Lower lobe of right lung (tissue), 2 donors: Measurements from ENCODE around the gene TLL2. TPM values are rescaled to one million over a fixed set of nuclear protein-coding genes. Genes with fewer than 3 reads are reported as not detected.
A peak's percentile ranks its signal among the peaks of the same experiment; 100 is the strongest.

Experiments
- ATAC-seq, 2 donors: fragments of 200-7000 bp; cut with Tn5 transposase; one replicate each; pipeline ENCODE4 v1.9.1; 2020 to 2022; ENCODE audit warnings: mild to moderate bottlenecking in 2 of 2, moderate library complexity in 2 of 2
- DNase-seq: peaks from one replicate; pipeline ENCODE4 v3.0.0-alpha.2; 2020
- H3K27ac ChIP-seq: fragments of 200-600 bp; one replicate; pipeline ENCODE4 v1.8.0; 2022
- H3K27me3 ChIP-seq: fragments of 200-600 bp; one replicate; pipeline ENCODE4 v1.8.0; 2022; ENCODE audit warnings: low read depth
- H3K36me3 ChIP-seq: fragments of 200-600 bp; one replicate; pipeline ENCODE4 v1.8.0; 2022; ENCODE audit warnings: mild to moderate bottlenecking
- H3K4me1 ChIP-seq: fragments of 200-600 bp; one replicate; pipeline ENCODE4 v1.8.0; 2022
- H3K4me3 ChIP-seq: fragments of 200-600 bp; one replicate; pipeline ENCODE4 v1.8.0; 2022; ENCODE audit warnings: mild to moderate bottlenecking
- H3K9me3 ChIP-seq: fragments of 200-600 bp; one replicate; pipeline ENCODE4 v1.8.0; 2022
- CTCF ChIP-seq: fragments of 200-600 bp; IDR thresholded peaks from one replicate; pipeline ENCODE4 v1.8.0; 2022; ENCODE audit warnings: antibody characterized with exemption, mild to moderate bottlenecking
- intact Hi-C: fragments of 100-400 bp; cut with DNase I; formaldehyde crosslinking; loops from one replicate; pipeline ENCODE4 v1.11.0; 2022
- total RNA-seq: library from RNA; stranded (reverse); fragmentation: NEBNext Ultra II Directional; extraction: Animal tissue kit (Norgen Biotek cat#: 25700); gene quantifications from one replicate; pipeline ENCODE4 v1.2.1, GENCODE V29; 2021
- donor health status: DM: no; HTN: yes; CAD: no; lungs with severe emphysema.

TLL2 gene
- total RNA-seq, 1 donor from 2014 or later: not detected

GRCh38 chr10:96387601-96388000, 126.1 kb downstream of the TLL2 start:
- Histone ChIP-seq H3K27me3 (peaks cover 13% of the 10 kb centered on the region), H3K4me1 (no peaks in the 10 kb centered on the region), H3K9me3 (no peaks in the 10 kb centered on the region), H3K27ac (no peak overlapping the region), H3K36me3 (no peaks in the 10 kb centered on the region), H3K4me3 (no peak overlapping the region)
- no peak for ATAC-seq
- TF ChIP-seq CTCF: no peak
- intact Hi-C loops: no loop called here
- no peak for DNase-seq

DNA sequence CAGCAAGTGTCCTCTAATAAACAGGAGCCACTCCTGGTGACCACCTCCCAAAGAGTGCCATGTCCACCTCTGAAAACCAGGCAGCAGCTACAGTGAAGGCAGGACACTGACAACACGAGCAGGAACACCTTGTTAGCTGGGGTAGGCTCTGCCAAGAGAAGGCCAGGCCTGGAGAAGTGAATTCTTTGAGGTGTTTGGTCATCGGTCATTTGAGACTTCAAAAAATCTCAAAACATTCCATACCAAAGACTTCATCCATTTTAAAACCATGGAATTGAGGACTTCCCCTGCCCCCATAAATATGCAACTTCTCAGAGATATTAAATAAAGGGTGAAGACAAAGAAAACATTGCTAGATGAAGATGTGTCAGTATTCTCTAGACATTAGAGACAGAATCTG, 126.6 kb downstream of the TLL2 start:
- no peaks in the 10 kb centered on the region for H3K9me3 ChIP-seq
- ATAC-seq: no peak

GRCh38 chr10:96384506-96384905, 129.2 kb downstream of the TLL2 start:
- Histone ChIP-seq H3K36me3 (no peaks in the 10 kb centered on the region), H3K4me1 (no peaks in the 10 kb centered on the region), H3K9me3 (no peaks in the 10 kb centered on the region), H3K4me3 (no peak overlapping the region), H3K27ac (no peak overlapping the region), H3K27me3 (peaks cover 13% of the 10 kb centered on the region)
- no peak for ATAC-seq
- no peak for DNase-seq
- TF ChIP-seq CTCF: no peak
- intact Hi-C loops: no loop called here

More for the DNA sequence above, 126.6 kb downstream of the TLL2 start:
- Histone ChIP-seq H3K36me3 (no peaks in the 10 kb centered on the region), H3K27ac (no peak overlapping the region), H3K4me3 (no peak overlapping the region), H3K4me1 (no peaks in the 10 kb centered on the region), H3K27me3 (peaks cover 13% of the 10 kb centered on the region)
- TF ChIP-seq CTCF: no peak
- intact Hi-C loops: no loop called here
- no peak for DNase-seq

- Histone ChIP-seq H3K36me3 (no peaks in the 10 kb centered on the region), H3K4me3 (no peak overlapping the region), H3K4me1 (peaks cover 5% of the 10 kb centered on the region), H3K9me3 (no peaks in the 10 kb centered on the region), H3K27me3 (peaks cover 8% of the 10 kb centered on the region), H3K27ac (no peak overlapping the region)
- peak; percentile 74 for DNase-seq
- no peak for TF ChIP-seq CTCF
- intact Hi-C loops: no loop called here
- ATAC-seq: peak; percentile 79 to 87
Measured at GRCh38 chr10:96380821-96381220, 132.9 kb downstream of the TLL2 start.

- H3K27ac ChIP-seq: no peak overlapping the region
- H3K27me3 ChIP-seq: peaks cover 5% of the 10 kb centered on the region
- intact Hi-C loops: no loop called here
- DNase-seq (no peak), ATAC-seq (no peak)
- peaks cover 15% of the 10 kb centered on the region for H3K4me1 ChIP-seq
- no peaks in the 10 kb centered on the region for H3K36me3 ChIP-seq
- TF ChIP-seq CTCF: no peak
- H3K9me3 ChIP-seq: no peaks in the 10 kb centered on the region
- H3K4me3 ChIP-seq: no peak overlapping the region
Measured at GRCh38 chr10:96379758-96380157, 134.0 kb downstream of the TLL2 start.

DNA sequence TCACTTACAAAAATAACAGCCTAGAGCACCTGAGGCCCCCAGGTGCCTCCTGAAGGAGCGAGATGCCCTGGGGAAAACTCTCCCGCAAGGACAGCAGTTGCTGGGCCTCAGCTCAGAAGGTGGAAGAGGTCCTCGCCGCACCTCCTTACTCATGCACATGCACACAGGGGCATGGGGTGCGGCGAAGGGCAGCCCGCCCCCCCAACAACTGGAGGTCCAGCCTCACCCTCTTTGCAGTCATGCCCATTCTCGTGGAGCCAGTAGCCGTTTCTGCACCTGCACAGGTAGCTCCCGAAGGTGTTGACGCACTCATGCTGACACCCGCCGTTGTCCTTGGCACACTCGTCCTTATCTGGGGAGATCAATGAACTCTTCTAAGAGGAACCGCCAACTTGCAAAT, 135.0 kb downstream of the TLL2 start:
- no peak overlapping the region for H3K4me3 ChIP-seq
- intact Hi-C loops: no loop called here
- H3K27me3 ChIP-seq: no peaks in the 10 kb centered on the region
- no peak overlapping the region for H3K27ac ChIP-seq
- H3K4me1 ChIP-seq: peaks cover 16% of the 10 kb centered on the region
- H3K9me3 ChIP-seq: no peaks in the 10 kb centered on the region
- TF ChIP-seq CTCF: no peak
- no peaks in the 10 kb centered on the region for H3K36me3 ChIP-seq
- ATAC-seq (no peak), DNase-seq (no peak)
